ENCODE measurements around the gene PRPF4.
"Not testable (repeated sequence)": the region's sequence is repeated elsewhere in the genome, so short reads cannot be mapped to it uniquely, and the experiment has no call there.

Gene PRPF4

GRCh38 chr9:113247640-113248039 is 27.8 kb upstream of the PRPF4 start:
- POLR2A ChIA-PET (ENCODE audit: low non-redundant PET) = no interaction called here
- no peak for DNase-seq (ENCODE audit: low spot score)
- CTCF ChIA-PET = interaction anchor here (1.1 to 1.2 kb wide), 2 partner anchors 8 to 27 kb away, joined by 4 to 5 read pairs; no protein-coding TSS in a partner anchor
- no peak overlapping the region for H3K27ac ChIP-seq
- no peak for TF ChIP-seq CTCF (conservative IDR thresholded peaks at IDR 0.05; ENCODE audit: low read depth)

DNA sequence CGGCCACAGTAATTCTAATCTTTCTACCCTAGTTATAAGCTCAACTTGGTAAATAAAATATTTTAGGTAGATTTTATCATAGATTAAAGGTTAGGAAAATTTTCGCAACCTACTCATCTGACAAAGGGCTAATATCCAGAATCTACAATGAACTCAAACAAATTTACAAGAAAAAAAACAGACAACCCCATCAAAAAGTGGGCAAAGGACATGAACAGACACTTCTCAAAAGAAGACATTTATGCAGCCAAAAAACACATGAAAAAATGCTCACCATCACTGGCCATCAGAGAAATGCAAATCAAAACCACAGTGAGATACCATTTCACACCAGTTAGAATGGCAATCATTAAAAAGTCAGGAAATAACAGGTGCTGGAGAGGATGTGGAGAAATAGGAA is 25.8 kb upstream of the PRPF4 start:
- CTCF ChIA-PET; H3K27ac ChIP-seq; DNase-seq (ENCODE audit: low spot score); POLR2A ChIA-PET (ENCODE audit: low non-redundant PET): not testable (repeated sequence)

DNA sequence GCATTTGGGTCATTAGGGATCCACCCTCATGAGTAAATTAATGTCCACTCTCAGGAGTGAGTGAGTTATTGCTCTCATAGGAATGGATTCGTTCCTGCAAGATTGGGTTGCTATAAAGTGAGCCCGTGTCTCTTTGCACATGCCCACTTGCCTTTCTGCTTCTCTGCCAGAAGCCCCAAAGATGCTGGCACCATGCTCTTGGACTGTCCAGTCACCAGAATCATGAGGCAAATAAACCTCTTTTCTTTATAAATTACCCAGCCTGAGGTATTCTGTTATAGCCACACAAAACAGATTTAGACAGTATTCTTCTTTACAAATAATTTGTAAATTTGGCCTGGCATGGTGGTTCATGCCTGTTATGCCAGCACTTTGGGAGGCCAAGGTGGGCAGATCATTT is 24.7 kb upstream of the PRPF4 start:
- no peak for DNase-seq (ENCODE audit: low spot score)
- POLR2A ChIA-PET (ENCODE audit: low non-redundant PET) = no interaction called here
- H3K27ac ChIP-seq = no peak overlapping the region
- CTCF ChIA-PET = no interaction called here
- no peak for TF ChIP-seq CTCF (conservative IDR thresholded peaks at IDR 0.05; ENCODE audit: low read depth)

DNA sequence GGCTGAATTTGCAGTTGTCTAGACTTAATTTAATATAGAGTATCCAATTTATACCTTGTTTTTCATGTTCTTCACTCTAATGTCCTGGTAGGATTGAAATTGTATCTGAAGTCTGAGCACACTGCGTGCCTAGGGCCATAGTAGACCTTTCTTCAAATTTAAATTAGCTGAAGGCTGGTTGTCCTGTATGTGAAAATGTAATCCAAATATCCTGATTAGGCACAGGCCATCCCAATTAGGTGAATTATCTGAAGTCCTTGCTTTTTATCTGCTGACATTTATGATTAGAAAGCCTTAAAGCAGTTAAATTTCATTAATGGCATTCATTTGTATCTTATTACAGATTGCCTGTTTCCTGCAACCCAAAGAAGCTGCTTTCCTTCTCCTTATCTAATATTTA is 20.5 kb upstream of the PRPF4 start:
- no peak for TF ChIP-seq CTCF (conservative IDR thresholded peaks at IDR 0.05; ENCODE audit: low read depth)
- CTCF ChIA-PET = no interaction called here
- DNase-seq (ENCODE audit: low spot score) = no peak
- H3K27ac ChIP-seq = no peak overlapping the region
- POLR2A ChIA-PET (ENCODE audit: low non-redundant PET) = no interaction called here

DNA sequence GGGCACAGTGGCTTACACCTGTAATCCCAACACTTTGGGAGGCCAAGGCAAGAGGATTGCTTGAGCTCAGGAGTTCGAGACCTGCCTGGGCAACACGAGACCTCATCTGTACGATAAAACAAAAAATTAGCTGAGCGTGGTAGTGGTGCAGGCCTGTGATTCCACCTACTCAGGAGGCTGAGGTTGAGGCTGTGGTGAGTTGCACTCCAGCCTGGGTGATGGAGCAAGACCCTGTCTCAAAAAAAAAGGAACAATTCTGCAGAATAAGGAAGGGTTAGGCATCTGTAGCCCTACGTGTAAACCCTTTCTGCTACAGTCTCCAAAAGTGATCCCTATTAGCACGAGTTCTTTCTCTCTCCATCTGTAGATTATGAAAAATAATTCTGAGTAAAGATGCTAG is 20.0 kb upstream of the PRPF4 start:
- no peak for TF ChIP-seq CTCF (conservative IDR thresholded peaks at IDR 0.05; ENCODE audit: low read depth)
- no peak for DNase-seq (ENCODE audit: low spot score)
- POLR2A ChIA-PET (ENCODE audit: low non-redundant PET) = no interaction called here
- no peak overlapping the region for H3K27ac ChIP-seq
- CTCF ChIA-PET = no interaction called here

DNA sequence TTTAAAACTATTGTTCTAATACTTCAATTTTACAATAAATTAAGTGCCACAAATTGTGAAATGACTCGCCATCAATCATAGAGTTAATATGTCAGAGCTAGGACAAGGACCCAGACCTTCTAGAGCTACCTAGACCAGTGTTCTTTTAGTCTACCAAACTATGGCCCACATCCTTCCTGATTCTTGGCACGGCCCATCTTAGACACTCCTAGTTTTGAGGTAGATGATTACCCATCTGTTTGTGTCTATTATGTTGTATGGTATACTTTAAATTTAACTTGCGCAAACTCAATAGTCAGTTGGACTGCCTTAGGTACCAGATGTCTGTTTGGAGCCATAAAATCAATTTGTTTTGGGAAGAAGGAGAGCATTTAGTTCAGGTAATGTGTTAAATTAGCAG is 17.6 kb upstream of the PRPF4 start:
- POLR2A ChIA-PET (ENCODE audit: low non-redundant PET) = no interaction called here
- CTCF ChIA-PET = no interaction called here
- no peak overlapping the region for H3K27ac ChIP-seq
- TF ChIP-seq CTCF (conservative IDR thresholded peaks at IDR 0.05; ENCODE audit: low read depth) = no peak
- no peak for DNase-seq (ENCODE audit: low spot score)

DNA sequence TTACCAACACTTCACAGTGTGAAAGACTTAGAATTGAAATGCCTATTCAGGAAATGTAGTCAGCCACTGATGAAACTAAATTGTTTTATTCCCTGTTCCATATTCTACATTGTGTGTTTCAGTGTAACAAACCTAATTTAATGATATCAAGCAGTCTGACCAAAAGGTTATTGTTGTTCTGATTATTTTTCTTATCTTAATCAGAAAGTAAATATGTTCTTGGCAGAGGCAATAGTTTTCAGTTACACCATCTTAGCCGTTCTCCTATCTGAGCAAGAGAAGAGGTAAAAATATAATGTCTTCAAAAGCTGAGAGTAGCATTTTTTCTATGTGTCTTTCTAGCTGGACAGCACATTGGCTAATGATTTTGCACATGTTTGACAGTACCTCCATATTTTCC is 17.2 kb upstream of the PRPF4 start:
- ChIA-PET CTCF (no interaction called here), POLR2A (ENCODE audit: low non-redundant PET) (no interaction called here)
- TF ChIP-seq CTCF (conservative IDR thresholded peaks at IDR 0.05; ENCODE audit: low read depth) = no peak
- DNase-seq (ENCODE audit: low spot score) = no peak
- H3K27ac ChIP-seq = no peak overlapping the region
